Aorta (tissue), 5 donors: ENCODE data around the gene SULT2A1. TPM values are rescaled to one million over a fixed set of nuclear protein-coding genes. Genes with fewer than 3 reads are reported as not detected.
"Not testable (repeated sequence)": the region's sequence is repeated elsewhere in the genome, so short reads cannot be mapped to it uniquely, and the experiment has no call there.

Experiments
- ATAC-seq: fragments of 200-7000 bp; cut with Tn5 transposase; one replicate; pipeline ENCODE4 v1.9.1; 2022; ENCODE audit warnings: moderate library complexity; ENCODE audit not compliant: low FRiP score
- DNase-seq, 2 donors: peaks; one replicate each; pipeline ENCODE4 v3.0.0-alpha.2; 2020
- H3K27ac ChIP-seq, 2 donors: one replicate each; pipeline ENCODE4 v1.5.1; 2013; ENCODE audit warnings: low read length in 2 of 2, mild to moderate bottlenecking in 2 of 2, moderate library complexity in 2 of 2, control low read depth in 1 of 2, inconsistent platforms in 1 of 2, low read depth in 1 of 2
- H3K27me3 ChIP-seq, 2 donors: one replicate each; pipeline ENCODE4 v1.6.1; 2013; ENCODE audit warnings: control low read depth in 1 of 2, low read length in 1 of 2, mild to moderate bottlenecking in 1 of 2, moderate library complexity in 1 of 2; ENCODE audit not compliant: insufficient read depth in 2 of 2, control insufficient read depth in 1 of 2
- H3K36me3 ChIP-seq, 2 donors: one replicate each; pipeline ENCODE4 v1.6.1; 2013; ENCODE audit warnings: control low read depth in 1 of 2, low read length in 1 of 2, mild to moderate bottlenecking in 1 of 2; ENCODE audit not compliant: insufficient read depth in 2 of 2, control insufficient read depth in 1 of 2
- H3K4me1 ChIP-seq, 2 donors: one replicate each; pipeline ENCODE4 v1.6.1; 2013; ENCODE audit warnings: low read length in 2 of 2, control low read depth in 1 of 2, mild to moderate bottlenecking in 1 of 2, moderate library complexity in 1 of 2; ENCODE audit not compliant: insufficient read depth in 2 of 2, control insufficient read depth in 1 of 2
- H3K4me3 ChIP-seq, 2 donors: one replicate each; pipeline ENCODE4 v1.5.1; 2013; ENCODE audit warnings: low read length in 2 of 2, control low read depth in 1 of 2, mild to moderate bottlenecking in 1 of 2
- H3K9me3 ChIP-seq: one replicate; pipeline ENCODE4 v1.6.1; 2013; ENCODE audit warnings: mild to moderate bottlenecking, low read length; ENCODE audit not compliant: control insufficient read depth
- WGBS, 2 donors: extraction: QIAGEN DNeasy Blood & Tissue Kit; methylation state at CpG; one replicate each; pipeline ENCODE4 v1.1.7; 2013; 5-methylcytosine and 5-hydroxymethylcytosine counted together
- intact Hi-C, 2 donors: fragments of 100-400 bp; cut with DNase I; formaldehyde crosslinking; loops; one replicate each; pipeline versions ENCODE4 v1.14.2 to v1.15.0; 2022
- long read RNA-seq, 2 donors: library from polyadenylated mRNA; unstranded; transcript quantifications; one replicate each; pipeline ENCODE4 v2.0.0, GENCODE V29; 2020 to 2021
- polyA plus RNA-seq, 2 donors: library from polyadenylated mRNA; stranded (reverse); fragments of 200-250 nt; gene quantifications; one replicate each; pipeline ENCODE4 v1.2.3, GENCODE V29; 2013
- total RNA-seq, 2 donors: library from RNA; stranded (reverse); fragmentation: NEBNext Ultra II Directional; extraction: Animal tissue kit (Norgen Biotek cat#: 25700); gene quantifications; one replicate each; pipeline ENCODE4 v1.2.1, GENCODE V29; 2021
- donor health status: healthy with polysubstance abuse.
- donor health status: Bipolar disorder and iron deficiency.
- donor health status: DM: no; HTN: no; CAD: no.
- donor health status: DM: no; HTN: no; CAD: no.
- donor health status: DM: yes; HTN: yes; CAD: no.

Gene SULT2A1
- not detected for total RNA-seq
- polyA plus RNA-seq = 10 to 100 TPM in 1 of 2 donors, not detected in 1; 23.7 TPM
- long read RNA-seq, donor 1 = 0 reads
- long read RNA-seq, donor 2 = 0 reads

GRCh38 chr19:47886010-47886559, at the start of gene SULT2A1:
Gene SULT2A1, minus strand, starts transcription at chr19:47886315. Its CDS starts 58 bp downstream, at chr19:47886257.
- no peaks in the 10 kb centered on the region for H3K27me3 ChIP-seq
- no peak for ATAC-seq
- H3K27ac ChIP-seq = no peak within 1 kb of the TSS
- H3K9me3 ChIP-seq = no peaks in the 10 kb centered on the region
- no peaks in the 10 kb centered on the region for H3K36me3 ChIP-seq
- no peak within 1 kb of the TSS for H3K4me3 ChIP-seq
- DNase-seq = no peak
- intact Hi-C loops = no loop called here
- no peaks in the 10 kb centered on the region for H3K4me1 ChIP-seq
- 64 to 66% methylated on average over 12 of the region's 12 CpGs for WGBS, 2 donors

GRCh38 chr19:47928581-47928980, 42.5 kb upstream of the SULT2A1 start:
- H3K36me3 ChIP-seq, DNase-seq, ATAC-seq: not testable (repeated sequence)

GRCh38 chr19:47920107-47920506, 34.0 kb upstream of the SULT2A1 start:
- ATAC-seq, H3K4me1 ChIP-seq, intact Hi-C loops, H3K36me3 ChIP-seq, DNase-seq, H3K4me3 ChIP-seq, H3K9me3 ChIP-seq, H3K27ac ChIP-seq, H3K27me3 ChIP-seq: not testable (repeated sequence)
- WGBS, 2 donors = 0 to 2% methylated on average over 10 of the region's 15 CpGs

More at GRCh38 chr19:47928581-47928980, 42.5 kb upstream of the SULT2A1 start:
- H3K27ac ChIP-seq, H3K27me3 ChIP-seq, H3K4me3 ChIP-seq, H3K9me3 ChIP-seq, H3K4me1 ChIP-seq, intact Hi-C loops: not testable (repeated sequence)
- WGBS, 2 donors = 77% methylated on average over 13 of the region's 20 CpGs; no CpG with 5 or more reads in 1 of the 2 donors

- H3K4me1 ChIP-seq, H3K4me3 ChIP-seq, H3K27ac ChIP-seq, H3K9me3 ChIP-seq, DNase-seq, intact Hi-C loops, H3K27me3 ChIP-seq, ATAC-seq, H3K36me3 ChIP-seq: not testable (repeated sequence)
- WGBS, 2 donors = 88 to 94% methylated on average over 1 of the region's 2 CpGs
Observed at GRCh38 chr19:47910191-47910590, 24.1 kb upstream of the SULT2A1 start.

- H3K36me3 ChIP-seq, H3K4me1 ChIP-seq, intact Hi-C loops, H3K9me3 ChIP-seq, H3K27ac ChIP-seq, ATAC-seq, H3K27me3 ChIP-seq, H3K4me3 ChIP-seq: not testable (repeated sequence)
- peak; percentile 81 to 88 for DNase-seq
- 1 to 2% methylated on average over 5 to 10 of the region's 14 CpGs for WGBS, 2 donors
Observed at GRCh38 chr19:47909350-47909749, 23.2 kb upstream of the SULT2A1 start.

GRCh38 chr19:47901370-47901769, 15.3 kb upstream of the SULT2A1 start:
- no peak overlapping the region for H3K27ac ChIP-seq
- ATAC-seq = no peak
- H3K9me3 ChIP-seq = peaks cover 6% of the 10 kb centered on the region
- intact Hi-C loops = no loop called here
- no peaks in the 10 kb centered on the region for H3K27me3 ChIP-seq
- no peaks in the 10 kb centered on the region for H3K36me3 ChIP-seq
- DNase-seq = no peak
- WGBS, 2 donors = 81 to 84% methylated on average over 7 of the region's 7 CpGs
- no peaks in the 10 kb centered on the region for H3K4me1 ChIP-seq
- no peak overlapping the region for H3K4me3 ChIP-seq

GRCh38 chr19:47899335-47899734, 13.2 kb upstream of the SULT2A1 start:
- no peak for DNase-seq
- Histone ChIP-seq H3K9me3 (peaks cover 6% of the 10 kb centered on the region), H3K27me3 (no peaks in the 10 kb centered on the region), H3K36me3 (no peaks in the 10 kb centered on the region), H3K4me1 (no peaks in the 10 kb centered on the region), H3K4me3 (no peak overlapping the region), H3K27ac (no peak overlapping the region)
- 91 to 93% methylated on average over 8 of the region's 8 CpGs for WGBS, 2 donors
- intact Hi-C loops = no loop called here
- no peak for ATAC-seq

GRCh38 chr19:47897861-47898260, 11.7 kb upstream of the SULT2A1 start:
- H3K4me3 ChIP-seq = no peak overlapping the region
- no peaks in the 10 kb centered on the region for H3K4me1 ChIP-seq
- peaks cover 6% of the 10 kb centered on the region for H3K9me3 ChIP-seq
- intact Hi-C loops = no loop called here
- DNase-seq (no peak), ATAC-seq (no peak)
- no peak overlapping the region for H3K27ac ChIP-seq
- H3K27me3 ChIP-seq = no peaks in the 10 kb centered on the region
- no peaks in the 10 kb centered on the region for H3K36me3 ChIP-seq
- 35 to 36% methylated on average over 9 of the region's 9 CpGs for WGBS, 2 donors

GRCh38 chr19:47896773-47897172, 10.7 kb upstream of the SULT2A1 start:
- Histone ChIP-seq H3K36me3 (no peaks in the 10 kb centered on the region), H3K27me3 (no peaks in the 10 kb centered on the region), H3K4me3 (no peak overlapping the region), H3K4me1 (no peaks in the 10 kb centered on the region), H3K9me3 (peaks cover 10% of the 10 kb centered on the region), H3K27ac (no peak overlapping the region)
- no peak for ATAC-seq
- DNase-seq = no peak
- WGBS, 2 donors = 92 to 93% methylated on average over 5 of the region's 5 CpGs
- intact Hi-C loops = no loop called here
